ENCODE results near the gene STAG1. TPM values are rescaled to one million over a fixed set of nuclear protein-coding genes. Genes with fewer than 3 reads are reported as not detected.

Gene STAG1
- total and polyA plus RNA-seq, 2 of the 13 experiments (the other 11 are each of a cell fraction or from before 2014, with no cell fraction given), result 6.2 to 25.9 TPM

DNA sequence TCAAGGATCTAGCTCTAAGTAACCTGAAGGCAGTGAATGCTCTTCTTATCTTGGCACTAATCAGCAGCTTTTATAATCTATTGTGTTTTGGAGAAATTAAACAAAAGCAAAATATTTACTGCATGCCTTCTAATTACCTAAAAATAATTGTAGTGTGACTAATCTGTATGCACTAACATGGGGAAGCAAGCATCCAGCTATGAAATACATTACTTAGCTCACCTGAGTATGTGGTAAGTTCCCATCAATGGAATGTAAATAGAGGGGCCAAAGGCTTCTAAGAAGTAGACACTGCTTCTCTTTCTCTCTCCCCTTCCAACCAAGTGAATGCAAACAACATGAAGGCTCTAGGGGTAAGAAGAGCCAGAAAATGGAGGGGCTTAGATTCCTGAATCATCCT, 165.6 kb downstream of the STAG1 start:
- Histone ChIP-seq H4K20me1 (ENCODE audit: insufficient read depth, low read length) (no peaks in the 10 kb centered on the region), H3K4me1 (ENCODE audit: insufficient read depth, low read length) (peaks cover 25% of the 10 kb centered on the region), H3K36me3 (replicated peaks in 1 of 2; ENCODE audit: control insufficient read depth in 1 of 2, insufficient read depth in 2 of 2, low read length in 2 of 2) (peaks cover 2 to 3% of the 10 kb centered on the region in 2 experiments; a peak in 2 of 5 replicates), H3K9ac (ENCODE audit: insufficient read depth, low read depth, low read length) (no peak overlapping the region), H3K27me3 (ENCODE audit: control insufficient read depth in 1 of 2, insufficient read depth in 2 of 2, low read length in 2 of 2) (no peaks in the 10 kb centered on the region), H2AFZ (ENCODE audit: low read length) (no peak overlapping the region), H3K79me2 (ENCODE audit: insufficient read depth, low read length) (no peaks in the 10 kb centered on the region), H3K4me3 (replicated peaks in 1 of 3; ENCODE audit: insufficient read depth in 1 of 3, low read depth in 2 of 3, low read length in 3 of 3) (no peak overlapping the region), H3K9me3 (ENCODE audit: low read length) (no peaks in the 10 kb centered on the region), H3K4me2 (ENCODE audit: low read depth, low read length) (no peak overlapping the region), H3K27ac (ENCODE audit: extremely low read length, insufficient read depth, low read length) (no peak overlapping the region)
- intact Hi-C loops (cut with micrococcal nuclease; ENCODE audit: unreplicated experiment) (loop anchor here (5.0 kb wide), 1 partner anchor 46 kb away; no protein-coding TSS in a partner anchor), in situ Hi-C loops (cut with HindIII; ENCODE audit: extremely low pct_ligation_motif_present, low pct_unique_long_range_greater_than_20kb) (no loop called here)
- ATAC-seq (peak; percentile 76), DNase-seq (ENCODE audit: low spot score) (peak; percentile 72), FAIRE-seq (peak; percentile 42)
- no TSS peak for BruUV-seq (replicated peaks)
- ChIA-PET CTCF (ENCODE audit: low intra/inter-chr PET ratio, low total read pairs) (no interaction called here), POLR2A (interaction anchor here (2.2 kb wide), 1 partner anchor 166 kb away, joined by 17 read pairs; the partner anchor contains the start of gene STAG1)
- TF ChIP-seq SRSF1 (optimal IDR thresholded peaks at IDR 0.05; ENCODE audit: low read depth, low read length), result no peak
- TF ChIP-seq RFX3 (CRISPR knock-in tag; IDR thresholded peaks at IDR 0.05), result no peak
- TF ChIP-seq, protein P1, sequence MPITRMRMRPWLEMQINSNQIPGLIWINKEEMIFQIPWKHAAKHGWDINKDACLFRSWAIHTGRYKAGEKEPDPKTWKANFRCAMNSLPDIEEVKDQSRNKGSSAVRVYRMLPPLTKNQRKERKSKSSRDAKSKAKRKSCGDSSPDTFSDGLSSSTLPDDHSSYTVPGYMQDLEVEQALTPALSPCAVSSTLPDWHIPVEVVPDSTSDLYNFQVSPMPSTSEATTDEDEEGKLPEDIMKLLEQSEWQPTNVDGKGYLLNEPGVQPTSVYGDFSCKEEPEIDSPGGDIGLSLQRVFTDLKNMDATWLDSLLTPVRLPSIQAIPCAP (CRISPR knock-in tag; IDR thresholded peaks at IDR 0.05; ENCODE audit: low read depth), result no peak
- TF ChIP-seq ZNF598 (CRISPR knock-in tag; IDR thresholded peaks at IDR 0.05; ENCODE audit: borderline replicate concordance), result no peak
- TF ChIP-seq GABPA (IDR thresholded peaks at IDR 0.05; ENCODE audit: low read depth, low read length), result no peak
- no peak for TF ChIP-seq GABPA (CRISPR knock-in tag; IDR thresholded peaks at IDR 0.05; ENCODE audit: low read depth)
- TF ChIP-seq YEATS2 (CRISPR knock-in tag; IDR thresholded peaks at IDR 0.05; ENCODE audit: borderline replicate concordance), result no peak
- no peak for TF ChIP-seq TBP (CRISPR knock-in tag; IDR thresholded peaks at IDR 0.05)
- TF ChIP-seq, protein P2, sequence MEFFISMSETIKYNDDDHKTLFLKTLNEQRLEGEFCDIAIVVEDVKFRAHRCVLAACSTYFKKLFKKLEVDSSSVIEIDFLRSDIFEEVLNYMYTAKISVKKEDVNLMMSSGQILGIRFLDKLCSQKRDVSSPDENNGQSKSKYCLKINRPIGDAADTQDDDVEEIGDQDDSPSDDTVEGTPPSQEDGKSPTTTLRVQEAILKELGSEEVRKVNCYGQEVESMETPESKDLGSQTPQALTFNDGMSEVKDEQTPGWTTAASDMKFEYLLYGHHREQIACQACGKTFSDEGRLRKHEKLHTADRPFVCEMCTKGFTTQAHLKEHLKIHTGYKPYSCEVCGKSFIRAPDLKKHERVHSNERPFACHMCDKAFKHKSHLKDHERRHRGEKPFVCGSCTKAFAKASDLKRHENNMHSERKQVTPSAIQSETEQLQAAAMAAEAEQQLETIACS (CRISPR knock-in tag; IDR thresholded peaks at IDR 0.05), result no peak
- TF ChIP-seq ZBTB10 (CRISPR knock-in tag; IDR thresholded peaks at IDR 0.05; ENCODE audit: borderline replicate concordance), result no peak
- no peak for TF ChIP-seq PAX8 (CRISPR knock-in tag; IDR thresholded peaks at IDR 0.05; ENCODE audit: borderline replicate concordance)
- no peak for TF ChIP-seq ZUFSP (CRISPR knock-in tag; IDR thresholded peaks at IDR 0.05; ENCODE audit: borderline replicate concordance)
- TF ChIP-seq GATAD2A (CRISPR knock-in tag; IDR thresholded peaks at IDR 0.05), result peak; percentile 76
- no peak for TF ChIP-seq ZNF782 (CRISPR knock-in tag; IDR thresholded peaks at IDR 0.05; ENCODE audit: borderline replicate concordance)

Measured in HepG2 (cell line).